DOHH2 (cell line): ENCODE results near the gene TES.

ENCODE experiments used
- H3F3A ChIP-seq: fragments of 200-600 bp; sonication (generic), shearing (Covaris generic); 2 replicates; pipeline ENCODE4 v1.6.0; 2016; ENCODE audit warnings: antibody characterized with exemption, mild to moderate bottlenecking; ENCODE audit not compliant: control insufficient read depth, insufficient read depth
- H3K27ac ChIP-seq: fragments of 200-600 bp; sonication (generic); 2 replicates; pipeline ENCODE4 v1.5.1; 2014; ENCODE audit warnings: low read depth, mild to moderate bottlenecking, low read length, moderate library complexity
- H3K27me3 ChIP-seq: fragments of 200-600 bp; sonication (generic); 2 replicates; pipeline ENCODE4 v1.6.1; 2014; ENCODE audit warnings: mild to moderate bottlenecking, low read length, mixed read lengths; ENCODE audit not compliant: control insufficient read depth
- H3K36me3 ChIP-seq: fragments of 200-600 bp; sonication (generic); 2 replicates; pipeline ENCODE4 v1.6.1; 2014; ENCODE audit warnings: mild to moderate bottlenecking, low read length, moderate library complexity, mixed read lengths; ENCODE audit not compliant: control insufficient read depth
- H3K4me1 ChIP-seq: fragments of 200-600 bp; sonication (generic); 2 replicates; pipeline ENCODE4 v1.6.1; 2014; ENCODE audit warnings: mild to moderate bottlenecking, low read length, mixed read lengths; ENCODE audit not compliant: control insufficient read depth
- H3K4me2 ChIP-seq: fragments of 200-600 bp; sonication (generic); 2 replicates; pipeline ENCODE4 v1.6.0; 2014; ENCODE audit warnings: mild to moderate bottlenecking, low read length, moderate library complexity
- H3K4me3 ChIP-seq: fragments of 200-600 bp; sonication (generic); 2 replicates; pipeline ENCODE4 v1.5.1; 2014; ENCODE audit warnings: mild to moderate bottlenecking, low read length, mixed read lengths
- H3K79me2 ChIP-seq: fragments of 200-600 bp; sonication (generic); 2 replicates; pipeline ENCODE4 v1.6.1; 2014; ENCODE audit warnings: mild to moderate bottlenecking, low read length, mixed read lengths; ENCODE audit not compliant: control insufficient read depth
- H3K9me2 ChIP-seq: fragments of 200-600 bp; sonication (generic); replicated peaks from 2 replicates; pipeline ENCODE4 v1.6.1; 2014; ENCODE audit warnings: mild to moderate bottlenecking, low read length, mixed read lengths; ENCODE audit not compliant: control insufficient read depth
- H3K9me3 ChIP-seq: fragments of 200-600 bp; sonication (generic); 2 replicates; pipeline ENCODE4 v1.6.1; 2014; ENCODE audit warnings: antibody characterized with exemption, low read length, mixed read lengths; ENCODE audit not compliant: control insufficient read depth, insufficient read depth
- H4K20me1 ChIP-seq: fragments of 200-600 bp; sonication (generic); 2 replicates; pipeline ENCODE4 v1.6.0; 2014; ENCODE audit warnings: low read depth, mild to moderate bottlenecking, antibody characterized with exemption, low read length, moderate library complexity; ENCODE audit not compliant: control insufficient read depth, insufficient read depth
- EZH2phosphoT487 ChIP-seq: fragments of 200-600 bp; sonication (generic); IDR thresholded peaks from 2 replicates; pipeline ENCODE4 v1.6.1; 2017; ENCODE audit warnings: borderline replicate concordance, mild to moderate bottlenecking, antibody characterized with exemption, low read length, moderate library complexity, mixed read lengths
- TF ChIP-seq, protein P1 (sequence below): fragments of 200-600 bp; sonication (generic); IDR thresholded peaks from one replicate; pipeline ENCODE4 v1.5.1; 2014; ENCODE audit warnings: antibody characterized with exemption, mild to moderate bottlenecking, low read depth, low read length; ENCODE audit not compliant: poor library complexity, severe bottlenecking

TES gene

DNA sequence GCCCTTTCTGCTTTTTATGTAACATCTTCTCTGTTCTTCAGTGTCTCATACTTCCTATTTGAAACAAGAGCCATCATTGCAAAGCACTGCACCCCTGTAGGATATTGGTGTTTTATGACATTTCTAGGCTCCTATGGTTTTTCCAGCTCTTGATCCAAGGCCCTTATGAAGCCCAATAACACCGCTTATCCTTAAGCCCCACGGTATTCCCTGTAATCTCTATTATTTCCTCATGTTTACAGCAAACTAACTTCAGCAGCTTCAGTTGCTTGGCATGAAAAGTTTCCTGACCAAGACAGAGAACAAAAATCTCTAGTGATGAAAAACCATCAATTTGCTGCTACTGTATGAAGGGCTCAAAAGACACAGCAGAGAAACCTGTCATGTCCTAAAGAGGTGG is 34.1 kb upstream of the TES start:
- Histone ChIP-seq H3K9me2 (no peaks in the 10 kb centered on the region), H3K27me3 (0 out of 2 replicates have a peak, but pooled peaks cover 2% of the 10 kb centered on the region), H3K27ac (no peak overlapping the region), H3F3A (no peaks in the 10 kb centered on the region), H3K36me3 (no peaks in the 10 kb centered on the region), H3K79me2 (no peaks in the 10 kb centered on the region), H3K4me2 (no peak overlapping the region), H3K4me1 (no peaks in the 10 kb centered on the region), H3K4me3 (no peak overlapping the region), H3K9me3 (no peaks in the 10 kb centered on the region), H4K20me1 (no peaks in the 10 kb centered on the region)
- TF ChIP-seq, protein P1, sequence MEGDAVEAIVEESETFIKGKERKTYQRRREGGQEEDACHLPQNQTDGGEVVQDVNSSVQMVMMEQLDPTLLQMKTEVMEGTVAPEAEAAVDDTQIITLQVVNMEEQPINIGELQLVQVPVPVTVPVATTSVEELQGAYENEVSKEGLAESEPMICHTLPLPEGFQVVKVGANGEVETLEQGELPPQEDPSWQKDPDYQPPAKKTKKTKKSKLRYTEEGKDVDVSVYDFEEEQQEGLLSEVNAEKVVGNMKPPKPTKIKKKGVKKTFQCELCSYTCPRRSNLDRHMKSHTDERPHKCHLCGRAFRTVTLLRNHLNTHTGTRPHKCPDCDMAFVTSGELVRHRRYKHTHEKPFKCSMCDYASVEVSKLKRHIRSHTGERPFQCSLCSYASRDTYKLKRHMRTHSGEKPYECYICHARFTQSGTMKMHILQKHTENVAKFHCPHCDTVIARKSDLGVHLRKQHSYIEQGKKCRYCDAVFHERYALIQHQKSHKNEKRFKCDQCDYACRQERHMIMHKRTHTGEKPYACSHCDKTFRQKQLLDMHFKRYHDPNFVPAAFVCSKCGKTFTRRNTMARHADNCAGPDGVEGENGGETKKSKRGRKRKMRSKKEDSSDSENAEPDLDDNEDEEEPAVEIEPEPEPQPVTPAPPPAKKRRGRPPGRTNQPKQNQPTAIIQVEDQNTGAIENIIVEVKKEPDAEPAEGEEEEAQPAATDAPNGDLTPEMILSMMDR = no peak
- no peak for TF ChIP-seq EZH2phosphoT487

DNA sequence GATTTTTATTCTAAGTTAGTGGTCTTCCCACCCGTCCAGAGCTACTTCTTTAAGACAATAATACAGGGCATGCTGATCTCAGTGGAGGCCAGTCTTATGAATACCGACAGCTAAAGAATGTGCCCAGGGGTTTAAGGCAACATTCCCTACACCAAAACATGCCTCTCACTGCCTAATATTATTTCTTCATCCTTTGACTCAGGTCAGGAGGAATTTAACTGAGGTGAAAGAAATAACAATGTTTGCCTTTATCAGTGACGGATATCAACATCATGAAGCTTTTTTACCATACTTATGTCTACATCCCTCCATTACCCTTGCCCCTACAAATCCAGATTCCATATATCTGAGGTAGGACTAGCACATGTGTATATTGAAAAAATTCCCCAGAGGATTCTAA is 33.3 kb upstream of the TES start:
- no peaks in the 10 kb centered on the region for H3K9me3 ChIP-seq
- no peak overlapping the region for H3K4me3 ChIP-seq
- H3K4me1 ChIP-seq = no peaks in the 10 kb centered on the region
- H3K27me3 ChIP-seq = no peaks in the 10 kb centered on the region
- no peak overlapping the region for H3K4me2 ChIP-seq
- H3K36me3 ChIP-seq = no peaks in the 10 kb centered on the region
- TF ChIP-seq EZH2phosphoT487 = no peak
- TF ChIP-seq, protein P1 = no peak
- H3K27ac ChIP-seq = no peak overlapping the region
- H3K79me2 ChIP-seq = no peaks in the 10 kb centered on the region
- no peaks in the 10 kb centered on the region for H3K9me2 ChIP-seq
- no peaks in the 10 kb centered on the region for H3F3A ChIP-seq
- no peaks in the 10 kb centered on the region for H4K20me1 ChIP-seq

DNA sequence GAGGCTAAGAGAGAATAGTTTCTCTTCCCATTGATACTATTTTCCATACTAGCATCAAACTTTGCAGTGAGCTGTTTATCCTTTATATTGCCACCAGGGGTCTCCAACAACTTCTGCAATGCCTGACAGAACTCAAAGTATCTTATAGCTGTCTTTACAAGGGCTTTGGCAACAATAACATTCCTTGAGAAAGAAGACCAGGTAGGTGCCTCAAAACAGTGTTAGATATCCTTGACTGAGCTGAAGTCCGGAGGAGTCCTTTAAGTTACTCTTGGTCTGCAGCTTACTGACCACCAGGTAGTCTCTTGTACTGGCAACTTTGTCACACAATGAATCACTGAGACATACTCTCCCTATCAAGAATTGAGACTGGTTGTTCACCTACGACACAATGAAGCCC is 30.0 kb upstream of the TES start:
- Histone ChIP-seq H4K20me1 (no peaks in the 10 kb centered on the region), H3K27me3 (0 out of 2 replicates have a peak, but pooled peaks cover 3% of the 10 kb centered on the region), H3K36me3 (no peaks in the 10 kb centered on the region), H3K27ac (no peak overlapping the region), H3K4me2 (no peak overlapping the region), H3F3A (no peaks in the 10 kb centered on the region), H3K79me2 (no peaks in the 10 kb centered on the region), H3K9me2 (no peaks in the 10 kb centered on the region), H3K9me3 (peaks cover 4% of the 10 kb centered on the region), H3K4me1 (no peaks in the 10 kb centered on the region), H3K4me3 (no peak overlapping the region)
- TF ChIP-seq, protein P1 = peak; percentile 91
- TF ChIP-seq EZH2phosphoT487 = no peak
